CD4-positive, alpha-beta T cell (primary cell): ENCODE results near the gene PLEKHF1. TPM values are rescaled to one million over a fixed set of nuclear protein-coding genes. Genes with fewer than 3 reads are reported as not detected.

ENCODE experiments used
- ATAC-seq: fragments of 200-7000 bp; cut with Tn5 transposase; one replicate; pipeline ENCODE4 v1.10.0; 2022; ENCODE audit warnings: mild to moderate bottlenecking; ENCODE audit not compliant: poor library complexity
- CTCF ChIA-PET: fragments of 350-600 bp; sonication (Branson Sonifier 250); formaldehyde crosslinking; loops from one replicate; lab custom pipeline; 2021; ENCODE audit warnings: antibody characterized with exemption, inconsistent platforms; lab: Charles Lee
- POLR2A ChIA-PET: fragments of 350-600 bp; sonication (Branson Sonifier 250); formaldehyde crosslinking; loops from one replicate; lab custom pipeline; 2021; ENCODE audit warnings: antibody characterized with exemption, inconsistent platforms; lab: Charles Lee
- DNase-seq, 14 experiments: peaks; one replicate each; pipeline ENCODE4 v3.0.0-alpha.2; 2013 to 2020; ENCODE audit warnings: mixed read lengths in 2 of 14
- H3K27ac ChIP-seq, 2 donors: one replicate each; pipeline versions ENCODE4 v1.5.1 to v1.7.0; 2013; ENCODE audit warnings: low read length in 2 of 2, low read depth in 1 of 2, mild to moderate bottlenecking in 1 of 2
- H3K27me3 ChIP-seq, 2 experiments: 1 replicate in 1 of 2; 2 replicates in 1 of 2; pipeline versions ENCODE4 v1.6.1 to v1.7.0; 2013; ENCODE audit warnings: low read length in 2 of 2, control low read depth in 1 of 2, mild to moderate bottlenecking in 1 of 2, moderate library complexity in 1 of 2; ENCODE audit not compliant: insufficient read depth in 2 of 2, control insufficient read depth in 1 of 2
- H3K36me3 ChIP-seq: one replicate; pipeline ENCODE4 v1.6.1; 2013; ENCODE audit warnings: low read length, control low read depth; ENCODE audit not compliant: insufficient read depth
- H3K4me1 ChIP-seq: one replicate; pipeline ENCODE4 v1.6.1; 2013; ENCODE audit warnings: low read length, control low read depth; ENCODE audit not compliant: insufficient read depth
- H3K4me3 ChIP-seq: one replicate; pipeline ENCODE4 v1.5.1; 2013; ENCODE audit warnings: mild to moderate bottlenecking, low read length, moderate library complexity
- H3K9me3 ChIP-seq, 2 experiments: 1 replicate in 1 of 2; 2 replicates in 1 of 2; pipeline versions ENCODE4 v1.6.1 to v1.7.0; 2013; ENCODE audit warnings: low read length in 2 of 2, mild to moderate bottlenecking in 2 of 2, control low read depth in 1 of 2, moderate library complexity in 1 of 2; ENCODE audit not compliant: control insufficient read depth in 1 of 2, insufficient read depth in 1 of 2
- H3K27ac Mint-ChIP-seq: one replicate; pipeline ENCODE4 v1.8.0; 2020; ENCODE audit warnings: mixed read lengths
- H3K27me3 Mint-ChIP-seq: one replicate; pipeline ENCODE4 v1.8.0; 2021; ENCODE audit warnings: mixed read lengths
- H3K36me3 Mint-ChIP-seq: one replicate; pipeline ENCODE4 v1.8.0; 2021; ENCODE audit warnings: low read depth, mixed read lengths
- H3K4me1 Mint-ChIP-seq: one replicate; pipeline ENCODE4 v1.8.0; 2021; ENCODE audit warnings: low read depth, mixed read lengths
- H3K4me3 Mint-ChIP-seq: one replicate; pipeline ENCODE4 v1.8.0; 2020; ENCODE audit warnings: mild to moderate bottlenecking, mixed read lengths
- H3K9me3 Mint-ChIP-seq: one replicate; pipeline ENCODE4 v1.8.0; 2020; ENCODE audit warnings: mixed read lengths
- intact Hi-C, 2 experiments: fragments of 100-400 bp; cut with DNase I in 1 of 2; cut with micrococcal nuclease in 1 of 2; formaldehyde crosslinking; loops; one replicate each; pipeline versions ENCODE4 v1.15.1 to v1.9.0; 2023 to 2025; cut with DNase I, micrococcal nuclease
- total RNA-seq, 174 experiments: library from RNA in 2 of 174; stranded (reverse) in 2 of 174; gene quantifications; one replicate each; pipeline ENCODE4 v1.2.3 and lab custom pipeline; 2021 to 2026
- TF ChIP-seq, protein P1 (sequence below): fragments of 200-600 bp; IDR thresholded peaks from one replicate; pipeline ENCODE4 v1.8.0; 2022; ENCODE audit warnings: antibody characterized with exemption, mild to moderate bottlenecking

The PLEKHF1 gene
- total RNA-seq, 2 experiments from 2014 or later: 37.5 to 41.0 TPM

GRCh38 chr19:29711584-29712132 is 46.4 kb downstream of the PLEKHF1 start:
- H3K36me3 Mint-ChIP-seq: peaks cover 43% of the 10 kb centered on the region
- intact Hi-C loops: loop anchor here in 1 of 2 experiments (5.0 to 10.0 kb wide), 3 partner anchors 231 to 1917 kb away; partner anchors contain the start of gene URI1
- ChIA-PET POLR2A (interaction anchor here (0.8 to 7.5 kb wide), 13 partner anchors 16 to 230 kb away, joined by 3 to 276 read pairs (median 4); partner anchors contain the start of genes PLEKHF1, POP4 and URI1), CTCF (interaction anchor here (1.2 to 3.1 kb wide), 4 partner anchors 19 to 101 kb away, joined by 3 to 11 read pairs (median 6); no protein-coding TSS in a partner anchor)
- Histone ChIP-seq H3K36me3 (peaks cover 21% of the 10 kb centered on the region), H3K27ac (peak overlapping the region; percentile 24 to 49), H3K27me3 (no peaks in the 10 kb centered on the region), H3K4me1 (peaks cover 78% of the 10 kb centered on the region), H3K4me3 (peak overlapping the region; percentile 21), H3K9me3 (no peaks in the 10 kb centered on the region)
- TF ChIP-seq, protein P1, sequence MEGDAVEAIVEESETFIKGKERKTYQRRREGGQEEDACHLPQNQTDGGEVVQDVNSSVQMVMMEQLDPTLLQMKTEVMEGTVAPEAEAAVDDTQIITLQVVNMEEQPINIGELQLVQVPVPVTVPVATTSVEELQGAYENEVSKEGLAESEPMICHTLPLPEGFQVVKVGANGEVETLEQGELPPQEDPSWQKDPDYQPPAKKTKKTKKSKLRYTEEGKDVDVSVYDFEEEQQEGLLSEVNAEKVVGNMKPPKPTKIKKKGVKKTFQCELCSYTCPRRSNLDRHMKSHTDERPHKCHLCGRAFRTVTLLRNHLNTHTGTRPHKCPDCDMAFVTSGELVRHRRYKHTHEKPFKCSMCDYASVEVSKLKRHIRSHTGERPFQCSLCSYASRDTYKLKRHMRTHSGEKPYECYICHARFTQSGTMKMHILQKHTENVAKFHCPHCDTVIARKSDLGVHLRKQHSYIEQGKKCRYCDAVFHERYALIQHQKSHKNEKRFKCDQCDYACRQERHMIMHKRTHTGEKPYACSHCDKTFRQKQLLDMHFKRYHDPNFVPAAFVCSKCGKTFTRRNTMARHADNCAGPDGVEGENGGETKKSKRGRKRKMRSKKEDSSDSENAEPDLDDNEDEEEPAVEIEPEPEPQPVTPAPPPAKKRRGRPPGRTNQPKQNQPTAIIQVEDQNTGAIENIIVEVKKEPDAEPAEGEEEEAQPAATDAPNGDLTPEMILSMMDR: no peak
- H3K4me3 Mint-ChIP-seq: peak overlapping the region; percentile 86
- H3K27ac Mint-ChIP-seq: peak overlapping the region; percentile 89
- peaks cover 76% of the 10 kb centered on the region for H3K4me1 Mint-ChIP-seq
- peak in 4 of 14 experiments; percentile 36 to 46 (median 42) for DNase-seq
- ATAC-seq: no peak
- H3K9me3 Mint-ChIP-seq: no peaks in the 10 kb centered on the region
- no peaks in the 10 kb centered on the region for H3K27me3 Mint-ChIP-seq

DNA sequence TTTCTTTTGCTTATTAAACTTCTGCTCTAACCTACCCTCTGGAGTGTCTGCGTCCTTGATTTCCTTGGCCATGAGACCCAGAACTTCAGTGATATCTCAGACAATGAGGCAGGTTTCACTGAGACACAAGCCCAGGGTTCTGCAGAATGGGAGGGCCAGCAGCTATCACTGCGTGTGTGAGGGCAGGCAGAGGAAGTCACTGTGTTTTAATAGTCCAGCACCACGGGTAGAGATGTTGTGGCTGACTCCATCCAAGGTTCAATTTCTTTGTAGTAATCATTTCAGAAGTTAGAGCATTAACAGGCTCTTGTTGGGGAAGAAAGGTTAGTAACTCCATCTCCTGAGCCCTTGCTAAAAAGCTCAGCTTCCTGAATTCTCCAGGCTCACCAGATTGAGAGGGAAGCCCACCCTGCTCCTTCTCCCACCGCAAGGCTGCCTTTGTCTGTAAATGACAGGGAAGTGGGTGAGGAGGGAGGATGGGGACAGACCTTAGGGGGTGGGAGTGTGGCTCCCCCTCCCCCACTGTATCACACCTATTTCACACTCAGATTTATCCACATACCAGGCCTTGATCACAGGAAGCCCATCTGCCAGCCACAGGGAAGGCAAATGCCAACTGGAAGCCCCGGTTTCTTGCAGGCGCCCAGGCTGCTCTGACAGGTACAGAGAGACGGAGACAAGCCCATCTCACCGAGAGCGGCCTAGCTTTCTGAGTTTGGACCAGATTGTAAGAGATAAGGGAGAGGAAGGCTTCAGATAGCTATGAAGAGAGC is 47.7 kb downstream of the PLEKHF1 start:
- Mint-ChIP-seq H3K4me1 (peaks cover 78% of the 10 kb centered on the region), H3K27me3 (no peaks in the 10 kb centered on the region), H3K9me3 (no peaks in the 10 kb centered on the region), H3K4me3 (peak overlapping the region; percentile 91), H3K27ac (peak overlapping the region; percentile 89), H3K36me3 (peaks cover 34% of the 10 kb centered on the region)
- POLR2A ChIA-PET: interaction anchor here (0.6 to 7.5 kb wide), 13 partner anchors 11 to 233 kb away, joined by 3 to 276 read pairs (median 7); partner anchors contain the start of genes PLEKHF1, POP4 and URI1
- Histone ChIP-seq H3K4me3 (peak overlapping the region; percentile 69), H3K27me3 (no peaks in the 10 kb centered on the region), H3K4me1 (peaks cover 83% of the 10 kb centered on the region), H3K9me3 (no peaks in the 10 kb centered on the region), H3K36me3 (peaks cover 10% of the 10 kb centered on the region), H3K27ac (peak overlapping the region; percentile 56 to 64)
- TF ChIP-seq, protein P1: no peak
- intact Hi-C loops: loop anchor here in 1 of 2 experiments (5.0 to 10.0 kb wide), 3 partner anchors 229 to 1918 kb away; partner anchors contain the start of gene URI1
- CTCF ChIA-PET: interaction anchor here (1.1 to 3.1 kb wide), 4 partner anchors 40 to 103 kb away, joined by 5 to 11 read pairs (median 6); no protein-coding TSS in a partner anchor
- DNase-seq: peak in 4 of 14 experiments; percentile 24 to 53 (median 32)
- ATAC-seq: no peak

GRCh38 chr19:29714371-29714952 is 49.2 kb downstream of the PLEKHF1 start:
- ATAC-seq (peak; percentile 50), DNase-seq (peak in 12 of 14 experiments; percentile 31 to 83 (median 57))
- H3K27ac Mint-ChIP-seq: peak overlapping the region; percentile 89
- H3K9me3 Mint-ChIP-seq: no peaks in the 10 kb centered on the region
- TF ChIP-seq, protein P1: no peak
- intact Hi-C loops: loop anchor here (2.0 to 10.0 kb wide), 4 partner anchors 42 to 1920 kb away; partner anchors contain the start of gene URI1 (in 1 of the 2)
- Histone ChIP-seq H3K4me3 (peak overlapping the region; percentile 69), H3K27ac (peak overlapping the region; percentile 83 to 90), H3K36me3 (peaks cover 3% of the 10 kb centered on the region), H3K4me1 (peaks cover 69% of the 10 kb centered on the region), H3K27me3 (no peaks in the 10 kb centered on the region), H3K9me3 (no peaks in the 10 kb centered on the region)
- peaks cover 31% of the 10 kb centered on the region for H3K36me3 Mint-ChIP-seq
- CTCF ChIA-PET: interaction anchor here (1.1 to 3.8 kb wide), 5 partner anchors 21 to 104 kb away, joined by 3 to 59 read pairs (median 37); no protein-coding TSS in a partner anchor
- peak overlapping the region; percentile 91 for H3K4me3 Mint-ChIP-seq
- POLR2A ChIA-PET: interaction anchor here (0.6 to 7.5 kb wide), 17 partner anchors 9 to 228 kb away, joined by 3 to 276 read pairs (median 8); partner anchors contain the start of genes PLEKHF1, POP4 and URI1
- no peaks in the 10 kb centered on the region for H3K27me3 Mint-ChIP-seq
- H3K4me1 Mint-ChIP-seq: peaks cover 66% of the 10 kb centered on the region
